Tibial nerve (tissue), 4 donors: Measurements from ENCODE around the gene FSTL4.

Source experiments
- CTCF ChIP-seq, 5 experiments: fragments of 200-600 bp in 3 of 5; fragments of 450-650 bp in 2 of 5; sonication (generic) in 3 of 5; IDR thresholded peaks; one replicate each; pipeline ENCODE4 v1.5.1; 2016 to 2019; ENCODE audit warnings: antibody characterized with exemption in 5 of 5, mild to moderate bottlenecking in 3 of 5, moderate library complexity in 2 of 5
- EP300 ChIP-seq, 2 donors: sonication (generic); formaldehyde crosslinking; IDR thresholded peaks; one replicate each; pipeline ENCODE4 v1.6.1; 2017; ENCODE audit warnings: antibody characterized with exemption in 2 of 2, mild to moderate bottlenecking in 1 of 2

DNA sequence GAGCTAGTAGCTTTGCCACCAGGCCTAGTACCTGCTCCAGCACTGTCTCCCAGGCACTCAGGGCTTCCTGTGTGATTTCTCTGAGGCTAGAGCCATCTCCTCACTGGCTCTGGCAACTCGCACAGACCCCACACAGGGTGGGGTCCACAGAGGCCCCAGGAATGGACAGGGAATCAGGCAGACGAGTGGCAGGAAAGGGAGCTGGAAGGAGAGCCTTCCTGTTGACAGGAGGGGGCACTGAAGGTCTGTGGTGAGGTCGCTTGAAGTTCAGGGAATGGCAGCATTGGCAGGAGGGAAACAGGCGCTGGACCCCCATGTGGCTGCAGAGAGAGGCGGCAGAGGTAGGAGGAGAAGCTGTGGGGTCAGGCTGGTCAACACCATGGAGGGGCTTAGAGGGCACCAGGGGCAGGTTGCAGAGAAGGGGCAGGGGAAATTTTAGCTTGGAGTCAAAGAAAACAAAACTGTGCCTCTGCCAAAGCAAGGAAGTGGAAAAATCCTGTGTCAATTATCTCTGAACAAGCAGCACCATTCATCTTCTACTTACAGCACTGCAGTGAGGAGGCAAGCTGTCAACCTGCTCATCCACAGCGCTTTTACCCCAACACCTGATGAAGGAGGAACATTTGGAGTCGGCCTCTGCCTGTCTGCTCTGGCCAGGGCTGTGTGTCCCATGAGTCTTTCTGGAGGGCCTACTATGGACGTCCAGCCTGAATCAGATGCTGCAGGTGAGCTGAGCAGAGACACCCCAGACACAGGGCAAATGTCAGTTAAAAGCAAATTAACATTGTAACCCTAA lies 270.2 kb downstream of the FSTL4 start:
- no peak for TF ChIP-seq EP300 (IDR thresholded peaks at IDR 0.05)
- no peak for TF ChIP-seq CTCF (IDR thresholded peaks at IDR 0.05)
